AG04449 (cell line): Measurements from ENCODE around the gene CEP128.

ENCODE experiments used
- CTCF ChIA-PET: fragments of 350-600 bp; formaldehyde crosslinking; extraction: SDS; loops from one replicate; lab custom pipeline; 2021; ENCODE audit warnings: antibody characterized with exemption; lab: Yijun Ruan, JAX
- POLR2A ChIA-PET: fragments of 400-600, 350-600 bp; formaldehyde crosslinking; extraction: SDS; loops from one replicate; lab custom pipeline; 2020; ENCODE audit warnings: antibody characterized with exemption, inconsistent platforms; lab: Yijun Ruan, JAX
- DNase-seq: peaks from one replicate; pipeline ENCODE4 v3.0.0-alpha.2; 2010; ENCODE audit warnings: low read depth, low spot score
- H3K4me3 ChIP-seq: 2 replicates; pipeline ENCODE4 v1.5.1; 2011; ENCODE audit warnings: low read depth, mild to moderate bottlenecking, control low read depth, low read length
- TF ChIP-seq, protein P1 (sequence below): IDR thresholded peaks from one replicate; pipeline ENCODE4 v1.5.1; 2011; ENCODE audit warnings: mild to moderate bottlenecking, moderate library complexity, low read length, control low read depth, inconsistent platforms; ENCODE audit not compliant: insufficient read depth; ENCODE audit errors: missing control alignments

Gene CEP128

DNA sequence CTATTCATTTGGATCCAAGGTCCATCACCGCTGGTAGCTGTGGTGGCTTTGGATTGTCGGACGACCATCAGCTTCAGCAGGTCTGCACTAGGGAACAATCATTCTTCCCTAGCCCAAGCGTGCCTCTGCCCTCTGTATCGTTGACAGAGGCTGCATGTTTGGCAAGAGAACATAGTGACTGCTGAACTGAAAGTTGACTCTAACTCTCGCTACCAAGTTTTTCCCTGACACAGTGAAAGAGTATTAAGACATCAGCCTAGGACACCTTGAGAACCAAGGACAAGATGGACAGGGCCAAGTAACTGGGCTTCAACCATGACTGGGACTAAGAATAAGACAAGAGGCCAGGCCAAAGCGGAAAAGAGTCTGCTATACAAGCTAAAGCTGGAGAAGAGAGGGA lies 40.1 kb upstream of the CEP128 start:
- TF ChIP-seq, protein P1, sequence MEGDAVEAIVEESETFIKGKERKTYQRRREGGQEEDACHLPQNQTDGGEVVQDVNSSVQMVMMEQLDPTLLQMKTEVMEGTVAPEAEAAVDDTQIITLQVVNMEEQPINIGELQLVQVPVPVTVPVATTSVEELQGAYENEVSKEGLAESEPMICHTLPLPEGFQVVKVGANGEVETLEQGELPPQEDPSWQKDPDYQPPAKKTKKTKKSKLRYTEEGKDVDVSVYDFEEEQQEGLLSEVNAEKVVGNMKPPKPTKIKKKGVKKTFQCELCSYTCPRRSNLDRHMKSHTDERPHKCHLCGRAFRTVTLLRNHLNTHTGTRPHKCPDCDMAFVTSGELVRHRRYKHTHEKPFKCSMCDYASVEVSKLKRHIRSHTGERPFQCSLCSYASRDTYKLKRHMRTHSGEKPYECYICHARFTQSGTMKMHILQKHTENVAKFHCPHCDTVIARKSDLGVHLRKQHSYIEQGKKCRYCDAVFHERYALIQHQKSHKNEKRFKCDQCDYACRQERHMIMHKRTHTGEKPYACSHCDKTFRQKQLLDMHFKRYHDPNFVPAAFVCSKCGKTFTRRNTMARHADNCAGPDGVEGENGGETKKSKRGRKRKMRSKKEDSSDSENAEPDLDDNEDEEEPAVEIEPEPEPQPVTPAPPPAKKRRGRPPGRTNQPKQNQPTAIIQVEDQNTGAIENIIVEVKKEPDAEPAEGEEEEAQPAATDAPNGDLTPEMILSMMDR: no peak
- ChIA-PET CTCF (no interaction called here), POLR2A (no interaction called here)

DNA sequence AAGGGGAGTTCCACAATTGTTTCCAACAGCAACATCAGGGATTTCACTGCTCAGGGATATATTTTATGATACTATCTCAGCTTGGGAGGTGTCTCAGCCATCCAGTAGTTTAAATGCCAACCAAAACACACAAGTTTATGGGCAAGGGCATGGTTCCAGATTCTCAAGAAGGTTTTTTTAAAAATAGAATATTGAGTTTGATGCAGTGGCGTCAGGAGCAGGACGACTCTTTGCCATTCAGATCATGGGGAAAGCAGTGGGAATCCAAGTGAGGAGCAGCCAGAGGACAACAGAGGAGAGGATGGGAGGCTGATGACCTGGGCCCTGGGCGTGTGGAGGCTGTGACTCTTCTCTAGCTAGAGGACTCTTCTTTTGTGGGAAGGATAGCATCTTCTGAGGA lies 39.6 kb upstream of the CEP128 start:
- CTCF ChIA-PET: interaction anchor here (1.6 to 2.0 kb wide), 2 partner anchors 8 to 27 kb away, joined by 5 to 9 read pairs; no protein-coding TSS in a partner anchor
- no peak for DNase-seq
- no peak overlapping the region for H3K4me3 ChIP-seq
- POLR2A ChIA-PET: no interaction called here
- TF ChIP-seq, protein P1: no peak

More for the DNA sequence above, 40.1 kb upstream of the CEP128 start:
- no peak overlapping the region for H3K4me3 ChIP-seq
- no peak for DNase-seq

DNA sequence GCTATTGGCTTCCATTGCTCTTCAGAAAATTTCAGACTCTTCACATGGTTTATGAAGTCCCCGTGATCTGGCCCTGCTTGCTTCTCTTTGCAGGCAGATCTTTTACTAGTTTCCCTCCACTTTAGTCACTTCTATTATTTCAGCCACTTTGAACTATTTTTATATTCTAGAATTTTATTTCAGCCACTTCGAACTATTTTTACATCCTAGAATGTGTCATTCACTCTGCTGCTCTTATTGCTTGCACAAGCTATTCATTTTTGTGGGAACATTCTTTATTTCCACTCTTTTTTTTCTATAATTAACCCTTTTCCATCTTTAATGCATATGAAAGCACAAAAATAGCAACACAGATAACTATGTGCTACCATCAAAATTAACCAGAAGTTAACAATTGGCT lies 38.4 kb upstream of the CEP128 start:
- CTCF ChIA-PET: interaction anchor here (1.6 to 2.0 kb wide), 2 partner anchors 9 to 26 kb away, joined by 5 to 9 read pairs; no protein-coding TSS in a partner anchor
- DNase-seq: no peak
- no peak overlapping the region for H3K4me3 ChIP-seq
- POLR2A ChIA-PET: no interaction called here
- TF ChIP-seq, protein P1: no peak

DNA sequence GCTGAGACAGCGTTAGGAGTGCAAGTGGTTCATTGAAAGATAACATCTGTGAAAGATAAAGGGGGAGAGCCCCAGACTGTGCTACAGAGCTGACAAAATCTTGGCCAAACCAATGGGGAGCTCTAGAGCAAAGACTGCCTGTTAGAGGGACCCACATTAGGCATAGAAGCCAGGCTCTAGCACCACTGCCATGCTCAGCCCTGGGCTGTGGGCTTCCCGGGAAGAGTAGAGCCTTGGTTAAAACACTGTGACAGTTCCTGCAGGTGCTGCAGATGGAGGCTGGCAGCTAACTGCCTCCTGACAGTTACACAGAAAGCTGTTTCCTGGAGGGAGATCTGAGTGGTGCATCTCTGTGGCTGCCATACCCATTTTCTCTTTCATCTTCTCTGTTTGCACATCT lies 36.9 kb upstream of the CEP128 start:
- DNase-seq: no peak
- no peak overlapping the region for H3K4me3 ChIP-seq
- CTCF ChIA-PET: interaction anchor here (0.7 to 1.2 kb wide), 3 partner anchors 9 to 18 kb away, joined by 3 to 8 read pairs (median 4); no protein-coding TSS in a partner anchor

DNA sequence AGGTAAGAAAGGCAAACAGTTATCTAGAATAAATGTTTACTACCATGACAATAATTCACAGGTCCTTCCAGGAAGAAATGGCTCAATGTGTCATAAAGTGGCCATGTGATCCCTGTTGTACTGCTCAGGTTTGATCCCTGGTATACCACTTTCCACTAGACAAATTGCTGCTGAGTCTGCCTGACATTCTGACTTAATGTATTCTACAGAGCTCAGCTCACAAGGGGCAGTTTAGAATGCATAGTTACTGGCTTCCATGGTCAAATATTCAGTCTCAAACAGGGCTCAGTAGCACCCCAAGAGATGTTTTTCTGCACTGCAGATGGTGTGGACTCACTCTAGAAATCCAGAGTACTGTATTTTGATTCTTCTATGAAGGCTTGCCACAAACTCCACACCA lies 35.7 kb upstream of the CEP128 start:
- ChIA-PET CTCF (interaction anchor here (1.2 to 8.3 kb wide), 2 partner anchors 10 to 19 kb away, joined by 4 to 90 read pairs; no protein-coding TSS in a partner anchor), POLR2A (no interaction called here)
- no peak overlapping the region for H3K4me3 ChIP-seq
- no peak for DNase-seq
- TF ChIP-seq, protein P1: no peak

More for the DNA sequence above, 36.9 kb upstream of the CEP128 start:
- TF ChIP-seq, protein P1: no peak
- POLR2A ChIA-PET: no interaction called here

DNA sequence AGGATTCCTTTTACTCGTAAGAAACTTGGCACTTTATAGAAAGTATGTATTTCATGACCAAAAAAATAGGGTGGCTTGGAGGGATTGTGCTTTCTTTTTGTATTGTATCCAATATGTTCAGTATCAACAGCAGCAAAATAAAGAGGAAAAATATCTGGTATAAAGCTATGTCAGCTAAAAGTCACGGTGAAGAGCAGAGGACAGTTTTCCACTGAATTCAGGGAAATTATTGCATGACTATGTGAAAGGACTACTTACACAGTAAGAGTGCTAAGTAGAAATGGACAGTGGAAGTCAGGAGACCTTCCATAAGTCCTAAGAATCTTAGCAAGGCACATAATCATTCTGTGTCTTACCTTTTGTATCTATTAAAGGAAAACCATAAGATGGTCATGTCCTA lies 33.1 kb upstream of the CEP128 start:
- CTCF ChIA-PET: interaction anchor here (2.3 to 8.3 kb wide), 3 partner anchors 12 to 197 kb away, joined by 9 to 90 read pairs (median 41); partner anchors contain the start of gene TSHR
- TF ChIP-seq, protein P1: no peak
- POLR2A ChIA-PET: interaction anchor here (0.8 kb wide), 1 partner anchor 735 kb away, joined by 3 read pairs; no protein-coding TSS in a partner anchor
- no peak overlapping the region for H3K4me3 ChIP-seq
- no peak for DNase-seq
